ENCODE measurements around the gene ZNF554. TPM values are rescaled to one million over a fixed set of nuclear protein-coding genes. Genes with fewer than 3 reads are reported as not detected.

ZNF554 gene
- total RNA-seq, 2 donors from 2014 or later, result 4.4 to 8.6 TPM

DNA sequence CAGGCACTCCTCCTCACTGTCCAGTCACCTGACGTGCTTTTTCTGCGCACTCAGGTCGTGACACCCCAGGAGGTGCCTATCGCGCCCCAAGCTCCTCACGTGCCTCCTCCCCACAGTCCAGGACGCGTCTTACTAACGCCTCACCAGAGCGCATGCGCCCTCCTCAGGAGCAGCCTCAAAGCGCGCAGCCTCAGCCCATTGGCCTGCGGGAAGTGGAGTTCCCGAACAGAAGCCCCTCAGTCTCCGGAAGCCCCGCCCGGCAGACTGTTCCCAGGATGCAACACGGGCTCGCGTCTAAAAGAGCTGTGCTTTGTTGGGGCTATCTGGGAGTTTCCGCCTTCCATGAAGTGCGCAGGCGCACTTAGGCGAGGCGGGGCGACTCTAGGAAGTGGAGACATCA, 39.2 kb downstream of the ZNF554 start:
- no peak overlapping the region for H3K4me3 ChIP-seq
- intact Hi-C loops (cut with DNase I), result no loop called here
- no peak for DNase-seq (ENCODE audit: low spot score)

GRCh38 chr19:2863816-2864215, 44.1 kb downstream of the ZNF554 start:
- Histone ChIP-seq H3K36me3 (no peaks in the 10 kb centered on the region), H3K27ac (no peak overlapping the region), H3K4me1 (replicated peaks) (no peaks in the 10 kb centered on the region), H3K9me3 (no peaks in the 10 kb centered on the region), H3K4me3 (no peak overlapping the region), H3K27me3 (replicated peaks; ENCODE audit: insufficient read depth) (no peaks in the 10 kb centered on the region)
- DNase-seq (ENCODE audit: low spot score), result no peak
- intact Hi-C loops (cut with DNase I), result no loop called here
- 63% methylated on average over 10 of the region's 10 CpGs for WGBS
- no peak for TF ChIP-seq POLR2A (IDR thresholded peaks at IDR 0.05)
- no peak for TF ChIP-seq POLR2AphosphoS5 (IDR thresholded peaks at IDR 0.05)
- TF ChIP-seq, protein P1, sequence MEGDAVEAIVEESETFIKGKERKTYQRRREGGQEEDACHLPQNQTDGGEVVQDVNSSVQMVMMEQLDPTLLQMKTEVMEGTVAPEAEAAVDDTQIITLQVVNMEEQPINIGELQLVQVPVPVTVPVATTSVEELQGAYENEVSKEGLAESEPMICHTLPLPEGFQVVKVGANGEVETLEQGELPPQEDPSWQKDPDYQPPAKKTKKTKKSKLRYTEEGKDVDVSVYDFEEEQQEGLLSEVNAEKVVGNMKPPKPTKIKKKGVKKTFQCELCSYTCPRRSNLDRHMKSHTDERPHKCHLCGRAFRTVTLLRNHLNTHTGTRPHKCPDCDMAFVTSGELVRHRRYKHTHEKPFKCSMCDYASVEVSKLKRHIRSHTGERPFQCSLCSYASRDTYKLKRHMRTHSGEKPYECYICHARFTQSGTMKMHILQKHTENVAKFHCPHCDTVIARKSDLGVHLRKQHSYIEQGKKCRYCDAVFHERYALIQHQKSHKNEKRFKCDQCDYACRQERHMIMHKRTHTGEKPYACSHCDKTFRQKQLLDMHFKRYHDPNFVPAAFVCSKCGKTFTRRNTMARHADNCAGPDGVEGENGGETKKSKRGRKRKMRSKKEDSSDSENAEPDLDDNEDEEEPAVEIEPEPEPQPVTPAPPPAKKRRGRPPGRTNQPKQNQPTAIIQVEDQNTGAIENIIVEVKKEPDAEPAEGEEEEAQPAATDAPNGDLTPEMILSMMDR (IDR thresholded peaks at IDR 0.05), result no peak

More for the DNA sequence above, 39.2 kb downstream of the ZNF554 start:
- TF ChIP-seq, protein P1 (IDR thresholded peaks at IDR 0.05), result no peak
- TF ChIP-seq POLR2A (IDR thresholded peaks at IDR 0.05), result no peak
- no peak for TF ChIP-seq POLR2AphosphoS5 (IDR thresholded peaks at IDR 0.05)
- Histone ChIP-seq H3K36me3 (no peaks in the 10 kb centered on the region), H3K4me1 (replicated peaks) (no peaks in the 10 kb centered on the region), H3K27ac (no peak overlapping the region), H3K9me3 (no peaks in the 10 kb centered on the region), H3K27me3 (replicated peaks; ENCODE audit: insufficient read depth) (no peaks in the 10 kb centered on the region)
- 83% methylated on average over 27 of the region's 27 CpGs for WGBS

DNA sequence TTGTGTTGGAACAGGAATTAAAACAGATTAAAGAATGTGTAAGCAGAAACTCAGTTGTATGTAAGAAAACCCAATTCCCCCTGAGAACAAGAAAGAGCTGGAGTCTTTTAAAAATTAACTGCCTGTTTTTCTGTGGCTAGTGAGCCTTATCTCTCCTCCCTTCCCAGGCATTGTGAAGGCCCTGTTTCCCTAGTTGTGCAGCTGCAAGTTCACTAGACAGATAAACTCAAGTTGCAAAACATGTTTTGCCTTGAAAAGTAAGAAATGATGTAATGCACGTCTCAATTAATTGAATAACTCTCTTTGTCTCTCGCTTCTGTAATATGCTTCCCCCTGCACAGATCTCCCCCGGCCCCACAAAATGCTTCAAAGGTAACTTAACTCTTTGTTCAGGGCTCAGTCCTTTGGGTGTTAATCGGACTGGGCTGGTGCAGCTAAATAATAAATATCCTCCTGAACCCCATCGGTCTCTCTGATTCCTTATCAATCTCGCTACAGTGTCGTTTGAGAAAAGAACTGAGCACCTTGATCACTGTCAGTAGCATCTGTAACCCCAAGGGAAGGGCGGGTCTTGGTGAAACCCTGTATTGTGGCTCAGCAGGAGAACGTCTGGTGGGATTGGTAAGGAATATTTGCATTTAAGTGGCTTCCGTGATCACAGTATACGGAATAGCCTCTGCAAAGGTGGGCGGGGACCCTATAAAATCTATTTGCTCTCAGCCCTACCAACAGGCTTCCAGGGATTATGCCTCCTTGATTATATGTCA, 45.8 kb downstream of the ZNF554 start:
- H3K27ac ChIP-seq, result no peak overlapping the region
- intact Hi-C loops (cut with DNase I), result no loop called here
- no peaks in the 10 kb centered on the region for H3K9me3 ChIP-seq
- H3K27me3 ChIP-seq (replicated peaks; ENCODE audit: insufficient read depth), result no peaks in the 10 kb centered on the region
- no peak overlapping the region for H3K4me3 ChIP-seq
- DNase-seq (ENCODE audit: low spot score), result no peak
- no peaks in the 10 kb centered on the region for H3K4me1 ChIP-seq (replicated peaks)
- no peak for TF ChIP-seq POLR2AphosphoS5 (IDR thresholded peaks at IDR 0.05)
- TF ChIP-seq, protein P1 (IDR thresholded peaks at IDR 0.05), result no peak
- 38% methylated on average over 12 of the region's 12 CpGs for WGBS
- H3K36me3 ChIP-seq, result no peaks in the 10 kb centered on the region

- no peak for DNase-seq (ENCODE audit: low spot score)
- no peaks in the 10 kb centered on the region for H3K27me3 ChIP-seq (replicated peaks; ENCODE audit: insufficient read depth)
- WGBS, result 84% methylated on average over 8 of the region's 8 CpGs
- H3K36me3 ChIP-seq, result no peaks in the 10 kb centered on the region
- no peak for TF ChIP-seq POLR2AphosphoS5 (IDR thresholded peaks at IDR 0.05)
- TF ChIP-seq, protein P1 (IDR thresholded peaks at IDR 0.05), result no peak
- no peak for TF ChIP-seq POLR2A (IDR thresholded peaks at IDR 0.05)
- H3K27ac ChIP-seq, result no peak overlapping the region
- no peaks in the 10 kb centered on the region for H3K4me1 ChIP-seq (replicated peaks)
- H3K9me3 ChIP-seq, result no peaks in the 10 kb centered on the region
- intact Hi-C loops (cut with DNase I), result no loop called here
- H3K4me3 ChIP-seq, result no peak overlapping the region
These were observed 46.9 kb downstream of the ZNF554 start for GRCh38 chr19:2866495-2867024.
